ENCODE measurements around the gene MAD1L1. TPM values are rescaled to one million over a fixed set of nuclear protein-coding genes. Genes with fewer than 3 reads are reported as not detected.
"Not testable (repeated sequence)": the region's sequence is repeated elsewhere in the genome, so short reads cannot be mapped to it uniquely, and the experiment has no call there.

MAD1L1 gene
- total and polyA plus RNA-seq, 2 of the 13 experiments (the other 11 are each of a cell fraction or from before 2014, with no cell fraction given), result 17.4 to 64.7 TPM

DNA sequence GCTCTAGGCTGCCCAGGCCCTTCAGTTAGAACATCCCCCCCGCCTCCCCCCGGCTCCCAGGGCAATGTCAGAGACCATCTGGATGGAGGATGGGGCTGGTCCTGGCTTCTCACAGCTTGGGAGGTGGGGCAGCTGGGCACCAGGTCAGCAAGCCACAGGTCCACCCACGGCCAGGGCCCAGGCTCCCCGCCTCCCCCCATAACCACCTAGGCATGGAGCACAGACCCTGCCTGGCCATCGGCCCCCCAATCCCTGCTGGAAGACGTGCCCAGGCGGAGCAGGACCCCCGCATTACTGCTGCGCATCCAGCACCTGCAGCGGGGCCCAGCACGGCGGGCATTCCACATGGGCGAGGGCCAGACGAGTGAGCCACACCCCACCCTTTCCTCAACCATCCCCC lies 393.0 kb downstream of the MAD1L1 start (continued):
- TF ChIP-seq, protein P1, sequence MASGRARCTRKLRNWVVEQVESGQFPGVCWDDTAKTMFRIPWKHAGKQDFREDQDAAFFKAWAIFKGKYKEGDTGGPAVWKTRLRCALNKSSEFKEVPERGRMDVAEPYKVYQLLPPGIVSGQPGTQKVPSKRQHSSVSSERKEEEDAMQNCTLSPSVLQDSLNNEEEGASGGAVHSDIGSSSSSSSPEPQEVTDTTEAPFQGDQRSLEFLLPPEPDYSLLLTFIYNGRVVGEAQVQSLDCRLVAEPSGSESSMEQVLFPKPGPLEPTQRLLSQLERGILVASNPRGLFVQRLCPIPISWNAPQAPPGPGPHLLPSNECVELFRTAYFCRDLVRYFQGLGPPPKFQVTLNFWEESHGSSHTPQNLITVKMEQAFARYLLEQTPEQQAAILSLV (CRISPR knock-in tag; IDR thresholded peaks at IDR 0.05; ENCODE audit: borderline replicate concordance), result no peak

DNA sequence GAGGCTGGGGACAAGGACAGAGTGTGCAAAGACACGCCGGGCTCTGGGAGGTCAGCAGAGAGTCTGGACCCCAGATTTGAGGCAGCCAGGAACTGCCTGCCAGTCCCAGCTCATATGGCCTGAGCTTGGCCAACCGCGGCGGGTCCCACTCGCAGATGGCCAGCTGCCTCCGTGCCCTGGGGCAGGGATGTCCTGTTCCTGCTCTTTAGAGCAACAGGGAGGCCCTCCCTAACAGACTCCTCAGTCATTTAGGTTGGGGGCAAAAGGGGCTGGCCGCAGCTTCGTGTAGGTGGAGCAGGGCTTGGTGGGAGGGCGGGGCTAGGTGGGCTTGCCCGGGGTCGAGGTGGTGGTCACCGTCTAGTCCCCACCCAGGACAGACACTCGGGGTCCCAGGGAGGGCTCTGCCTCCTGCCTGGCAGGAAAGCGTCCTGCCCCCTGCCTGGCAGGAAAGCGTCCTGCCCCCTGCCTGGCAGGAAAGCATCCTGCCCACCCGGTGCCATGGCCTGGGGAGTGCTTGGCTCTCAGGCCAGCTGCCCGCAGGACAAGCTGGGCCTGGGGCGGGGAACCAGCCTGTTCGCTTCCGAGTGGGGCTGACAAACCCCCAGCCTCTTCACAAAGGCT lies 393.7 kb downstream of the MAD1L1 start:
- whole genome bisulfite sequencing (ENCODE audit: low lambda C conversion rate), result 92% methylated on average over 11 of the region's 21 CpGs
- in situ Hi-C loops (cut with HindIII; ENCODE audit: extremely low pct_ligation_motif_present, low pct_unique_long_range_greater_than_20kb), result not testable (repeated sequence)

DNA sequence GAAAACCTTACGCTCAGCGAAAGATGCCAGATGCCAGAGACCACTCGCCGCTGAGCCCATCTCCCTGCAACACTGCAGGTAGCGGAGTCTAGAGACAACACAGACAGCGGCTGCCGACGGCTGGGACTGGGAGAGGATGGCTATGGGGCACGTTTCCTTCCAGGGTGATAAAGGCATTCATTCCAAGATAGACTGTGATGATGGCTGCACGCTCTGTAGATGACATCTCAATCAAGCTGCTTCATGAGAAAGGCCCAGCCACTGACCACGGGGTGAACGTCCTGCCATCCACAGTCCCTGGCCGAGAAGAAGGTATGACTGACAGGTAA lies 394.2 kb downstream of the MAD1L1 start:
- H3K36me3 ChIP-seq (replicated peaks in 1 of 2; ENCODE audit: control insufficient read depth in 1 of 2, insufficient read depth in 2 of 2, low read length in 2 of 2); DNase-seq (ENCODE audit: low spot score); H4K20me1 ChIP-seq (ENCODE audit: insufficient read depth, low read length); H3K9me3 ChIP-seq (ENCODE audit: low read length); FAIRE-seq; H3K4me2 ChIP-seq (ENCODE audit: low read depth, low read length); H2AFZ ChIP-seq (ENCODE audit: low read length); intact Hi-C loops (cut with micrococcal nuclease; ENCODE audit: unreplicated experiment); H3K27me3 ChIP-seq (ENCODE audit: control insufficient read depth in 1 of 2, insufficient read depth in 2 of 2, low read length in 2 of 2); H3K9ac ChIP-seq (ENCODE audit: insufficient read depth, low read depth, low read length); H3K79me2 ChIP-seq (ENCODE audit: insufficient read depth, low read length); BruUV-seq (replicated peaks); H3K27ac ChIP-seq (ENCODE audit: extremely low read length, insufficient read depth, low read length); H3K4me3 ChIP-seq (replicated peaks in 1 of 3; ENCODE audit: insufficient read depth in 1 of 3, low read depth in 2 of 3, low read length in 3 of 3); CTCF ChIA-PET (ENCODE audit: low intra/inter-chr PET ratio, low total read pairs); in situ Hi-C loops (cut with HindIII; ENCODE audit: extremely low pct_ligation_motif_present, low pct_unique_long_range_greater_than_20kb); ATAC-seq; POLR2A ChIA-PET: not testable (repeated sequence)
- 99% methylated on average over 8 of the region's 13 CpGs for WGBS (ENCODE audit: low lambda C conversion rate)
- H3K4me1 ChIP-seq (ENCODE audit: insufficient read depth, low read length), result peaks cover 14% of the 10 kb centered on the region

More for the DNA sequence above, 393.7 kb downstream of the MAD1L1 start:
- H3K9me3 ChIP-seq (ENCODE audit: low read length); H3K27me3 ChIP-seq (ENCODE audit: control insufficient read depth in 1 of 2, insufficient read depth in 2 of 2, low read length in 2 of 2); H3K4me2 ChIP-seq (ENCODE audit: low read depth, low read length); H3K27ac ChIP-seq (ENCODE audit: extremely low read length, insufficient read depth, low read length); H2AFZ ChIP-seq (ENCODE audit: low read length); H4K20me1 ChIP-seq (ENCODE audit: insufficient read depth, low read length); H3K4me3 ChIP-seq (replicated peaks in 1 of 3; ENCODE audit: insufficient read depth in 1 of 3, low read depth in 2 of 3, low read length in 3 of 3); ATAC-seq; intact Hi-C loops (cut with micrococcal nuclease; ENCODE audit: unreplicated experiment); POLR2A ChIA-PET; DNase-seq (ENCODE audit: low spot score); H3K36me3 ChIP-seq (replicated peaks in 1 of 2; ENCODE audit: control insufficient read depth in 1 of 2, insufficient read depth in 2 of 2, low read length in 2 of 2); H3K79me2 ChIP-seq (ENCODE audit: insufficient read depth, low read length); CTCF ChIA-PET (ENCODE audit: low intra/inter-chr PET ratio, low total read pairs); H3K9ac ChIP-seq (ENCODE audit: insufficient read depth, low read depth, low read length); BruUV-seq (replicated peaks); FAIRE-seq: not testable (repeated sequence)
- H3K4me1 ChIP-seq (ENCODE audit: insufficient read depth, low read length), result peaks cover 14% of the 10 kb centered on the region

Measured in HepG2 (cell line).